HCT116 (cell line): Measurements from ENCODE around the gene CLOCK. TPM values are rescaled to one million over a fixed set of nuclear protein-coding genes. Genes with fewer than 3 reads are reported as not detected.
"Not testable (repeated sequence)": the region's sequence is repeated elsewhere in the genome, so short reads cannot be mapped to it uniquely, and the experiment has no call there.

ENCODE experiments used
- ATAC-seq: fragments of 200-7000 bp; cut with Tn5 transposase; 2 replicates; pipeline ENCODE4 v1.9.1; 2020; ENCODE audit warnings: mild to moderate bottlenecking, moderate library complexity
- BruUV-seq: library from RNA; stranded (reverse); fragments of 400-500 nt; replicated peaks from 2 replicates; lab custom pipeline; 2021; lab: Mats Ljungman, UMichigan
- CTCF ChIA-PET: fragments of 300-600 bp; sonication (Branson Sonifier 250); formaldehyde crosslinking; loops from one replicate; lab custom pipeline; 2021; ENCODE audit warnings: antibody characterized with exemption; lab: Charles Lee
- POLR2A ChIA-PET: fragments of 300-600, 350-600 bp; sonication (Branson Sonifier 250); formaldehyde crosslinking; loops from one replicate; lab custom pipeline; 2021; ENCODE audit warnings: antibody characterized with exemption; lab: Charles Lee
- RAD21 ChIA-PET, 2 experiments: fragments of 300-600 bp; sonication (Branson Sonifier 250); formaldehyde crosslinking; loops; one replicate each; lab custom pipeline; 2023; ENCODE audit warnings: low total read pairs in 2 of 2; ENCODE audit not compliant: uncharacterized antibody in 2 of 2, unreplicated experiment in 2 of 2, low non-redundant PET in 1 of 2; lab: Charles Lee
- DNase-seq: peaks from one replicate; pipeline ENCODE4 v3.0.0-alpha.2; 2010; ENCODE audit warnings: low read depth, low spot score
- H2AFZ ChIP-seq: fragments of 200-600 bp; shearing (Covaris generic), sonication (generic); 2 replicates; pipeline ENCODE4 v1.6.1; 2017; ENCODE audit warnings: low read depth, mixed run types, mixed read lengths, antibody characterized with exemption, low read length; ENCODE audit not compliant: poor library complexity, severe bottlenecking
- H3K27ac ChIP-seq: 2 replicates; pipeline ENCODE4 v1.5.1; 2012; ENCODE audit warnings: low read depth, low read length
- H3K27me3 ChIP-seq: fragments of 200-600 bp; sonication (generic); 2 replicates; pipeline ENCODE4 v1.6.1; 2016; ENCODE audit warnings: mixed run types, low read length, mixed read lengths; ENCODE audit not compliant: insufficient read depth
- H3K36me3 ChIP-seq, 2 experiments: fragments of 200-500 bp in 1 of 2; fragments of 200-600 bp in 1 of 2; sonication (Bioruptor generic) in 1 of 2; sonication (generic) in 1 of 2; 2 replicates each; pipeline versions ENCODE4 v1.5.1 to v1.6.1; 2014 to 2016; ENCODE audit warnings: low read length in 2 of 2, inconsistent platforms in 1 of 2, mixed read lengths in 1 of 2, mixed run types in 1 of 2; ENCODE audit not compliant: insufficient read depth in 2 of 2, control insufficient read depth in 1 of 2
- H3K4me1 ChIP-seq, 2 experiments: fragments of 200-600 bp in 1 of 2; sonication (generic) in 1 of 2; 2 replicates each; pipeline versions ENCODE4 v1.5.1 to v1.6.1; 2012 to 2017; ENCODE audit warnings: low read length in 2 of 2, inconsistent platforms in 1 of 2, mild to moderate bottlenecking in 1 of 2, mixed read lengths in 1 of 2, mixed run types in 1 of 2, moderate library complexity in 1 of 2; ENCODE audit not compliant: insufficient read depth in 2 of 2, control insufficient read depth in 1 of 2
- H3K4me2 ChIP-seq: fragments of 200-600 bp; sonication (generic); 2 replicates; pipeline ENCODE4 v1.6.1; 2017; ENCODE audit warnings: mixed run types, low read length, mixed read lengths
- H3K4me3 ChIP-seq, 2 experiments: fragments of 200-600 bp in 1 of 2; sonication (generic) in 1 of 2; replicated peaks in 1 of 2; 2 replicates each; pipeline ENCODE4 v1.5.1; 2011 to 2016; ENCODE audit warnings: low read length in 2 of 2, control low read depth in 1 of 2, low read depth in 1 of 2, mild to moderate bottlenecking in 1 of 2, mixed read lengths in 1 of 2, mixed run types in 1 of 2
- H3K79me2 ChIP-seq: fragments of 200-600 bp; sonication (generic); 2 replicates; pipeline ENCODE4 v1.6.1; 2017; ENCODE audit warnings: mild to moderate bottlenecking, mixed run types, low read length, moderate library complexity, mixed read lengths; ENCODE audit not compliant: insufficient read depth
- H3K9ac ChIP-seq: fragments of 200-600 bp; sonication (generic); 2 replicates; pipeline ENCODE4 v1.6.1; 2016; ENCODE audit warnings: low read length, mixed read lengths
- H3K9me2 ChIP-seq: fragments of 200-600 bp; sonication (generic), shearing (Covaris generic); 2 replicates; pipeline ENCODE4 v1.6.1; 2017; ENCODE audit warnings: mixed run types, mild to moderate bottlenecking, moderate library complexity; ENCODE audit not compliant: insufficient read depth
- H3K9me3 ChIP-seq, 2 experiments: fragments of 200-500 bp in 1 of 2; fragments of 200-600 bp in 1 of 2; sonication (Bioruptor generic) in 1 of 2; sonication (generic) in 1 of 2; 2 replicates each; pipeline ENCODE4 v1.6.1; 2014 to 2017; ENCODE audit warnings: low read length in 2 of 2, mixed read lengths in 2 of 2, inconsistent platforms in 1 of 2, low read depth in 1 of 2, mild to moderate bottlenecking in 1 of 2, mixed run types in 1 of 2, moderate library complexity in 1 of 2; ENCODE audit not compliant: control insufficient read depth in 1 of 2, insufficient read depth in 1 of 2
- H4K20me1 ChIP-seq: fragments of 200-600 bp; sonication (generic), shearing (Covaris generic); 2 replicates; pipeline ENCODE4 v1.6.1; 2017; ENCODE audit warnings: mixed run types, mild to moderate bottlenecking, moderate library complexity; ENCODE audit not compliant: insufficient read depth
- ATF3 ChIP-seq: IDR thresholded peaks from 2 replicates; pipeline ENCODE4 v1.6.1; 2012
- CEBPB ChIP-seq: IDR thresholded peaks from 2 replicates; pipeline ENCODE4 v1.6.1; 2012; ENCODE audit warnings: low read depth
- CTCF ChIP-seq, 3 experiments: fragments of 200-600 bp in 1 of 3; sonication (generic) in 1 of 3; IDR thresholded peaks in 2 of 3; conservative IDR thresholded peaks in 1 of 3; 2 replicates each; pipeline ENCODE4 v1.5.1; 2012 to 2017; ENCODE audit warnings: low read depth in 2 of 3, low read length in 2 of 3, antibody characterized with exemption in 1 of 3, borderline replicate concordance in 1 of 3, control low read depth in 1 of 3, mild to moderate bottlenecking in 1 of 3, mixed read lengths in 1 of 3, mixed run types in 1 of 3, moderate library complexity in 1 of 3; ENCODE audit not compliant: insufficient read depth in 1 of 3
- EGR1 ChIP-seq: IDR thresholded peaks from 2 replicates; pipeline ENCODE4 v1.6.1; 2012; ENCODE audit warnings: low read depth
- EZH2 ChIP-seq: fragments of 200-600 bp; sonication (generic); IDR thresholded peaks from 2 replicates; pipeline ENCODE4 v1.6.1; 2017; ENCODE audit warnings: antibody characterized with exemption, mixed run types
- FOSL1 ChIP-seq: IDR thresholded peaks from 2 replicates; pipeline ENCODE4 v1.6.1; 2012; ENCODE audit warnings: low read depth
- JUND ChIP-seq: IDR thresholded peaks from 2 replicates; pipeline ENCODE4 v1.6.1; 2012
- POLR2A ChIP-seq: IDR thresholded peaks from 2 replicates; pipeline ENCODE4 v1.7.0; 2011; ENCODE audit warnings: borderline replicate concordance; ENCODE audit not compliant: insufficient read depth, insufficient read length; ENCODE audit errors: extremely low read depth
- POLR2AphosphoS5 ChIP-seq: IDR thresholded peaks from 2 replicates; pipeline ENCODE4 v1.6.1; 2011; ENCODE audit warnings: mild to moderate bottlenecking, low read depth, low read length, moderate library complexity
- RAD21 ChIP-seq: IDR thresholded peaks from 2 replicates; pipeline ENCODE4 v1.6.1; 2012; ENCODE audit warnings: low read depth, mild to moderate bottlenecking
- SIN3A ChIP-seq: IDR thresholded peaks from 2 replicates; pipeline ENCODE4 v1.6.1; 2012; ENCODE audit warnings: low read depth
- SRF ChIP-seq: IDR thresholded peaks from 2 replicates; pipeline ENCODE4 v1.6.1; 2012; ENCODE audit warnings: low read depth
- YY1 ChIP-seq: IDR thresholded peaks from 2 replicates; pipeline ENCODE4 v1.6.1; 2011; ENCODE audit warnings: low read length, low read depth, moderate library complexity, mild to moderate bottlenecking; ENCODE audit not compliant: insufficient replicate concordance; ENCODE audit errors: extremely low read depth
- intact Hi-C: fragments of 100-400 bp; cut with micrococcal nuclease; formaldehyde crosslinking; loops from 2 replicates; pipeline ENCODE4 v1.10.0; 2022
- total RNA-seq: library from RNA; stranded (reverse); gene quantifications from one replicate; pipeline ENCODE4 v1.2.1, GENCODE V29; 2021; ENCODE audit not compliant: unreplicated experiment
- TF ChIP-seq, protein P1 (sequence below): IDR thresholded peaks from 2 replicates; pipeline ENCODE4 v1.6.1; 2012; ENCODE audit warnings: low read depth

CLOCK gene
- total RNA-seq, 1 experiment from 2014 or later: 38.7 TPM

DNA sequence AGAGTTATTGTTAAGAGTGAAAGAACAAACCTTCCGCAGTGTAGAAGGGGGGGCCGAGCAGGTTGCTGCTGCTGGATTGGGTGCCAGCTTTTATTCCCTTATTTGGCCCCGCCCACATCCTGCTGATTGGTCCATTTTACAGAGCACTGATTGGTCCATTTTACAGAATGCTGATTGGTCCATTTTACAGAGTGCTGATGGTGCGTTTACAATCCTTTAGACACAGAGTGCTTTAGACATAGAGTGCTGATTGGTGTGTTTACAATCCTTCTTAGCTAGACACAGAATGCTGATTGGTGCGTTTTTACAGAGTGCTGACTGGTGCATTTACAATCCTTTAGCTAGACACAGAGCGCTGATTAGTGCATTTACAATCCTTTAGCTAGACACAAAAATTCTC, 5.3 kb upstream of the CLOCK start:
- H3K27me3 ChIP-seq, H3K4me3 ChIP-seq, H3K9me2 ChIP-seq, DNase-seq, H3K9ac ChIP-seq, H4K20me1 ChIP-seq, POLR2A ChIA-PET, H2AFZ ChIP-seq, H3K9me3 ChIP-seq, H3K27ac ChIP-seq, H3K36me3 ChIP-seq, RAD21 ChIA-PET, BruUV-seq, H3K79me2 ChIP-seq, H3K4me2 ChIP-seq, CTCF ChIA-PET, ATAC-seq: not testable (repeated sequence)
- intact Hi-C loops: loop anchor here (1.0 to 10.0 kb wide), 4 partner anchors 107 to 577 kb away; partner anchors contain the start of gene EXOC1
- H3K4me1 ChIP-seq: peaks cover 42 to 59% of the 10 kb centered on the region in 2 experiments

DNA sequence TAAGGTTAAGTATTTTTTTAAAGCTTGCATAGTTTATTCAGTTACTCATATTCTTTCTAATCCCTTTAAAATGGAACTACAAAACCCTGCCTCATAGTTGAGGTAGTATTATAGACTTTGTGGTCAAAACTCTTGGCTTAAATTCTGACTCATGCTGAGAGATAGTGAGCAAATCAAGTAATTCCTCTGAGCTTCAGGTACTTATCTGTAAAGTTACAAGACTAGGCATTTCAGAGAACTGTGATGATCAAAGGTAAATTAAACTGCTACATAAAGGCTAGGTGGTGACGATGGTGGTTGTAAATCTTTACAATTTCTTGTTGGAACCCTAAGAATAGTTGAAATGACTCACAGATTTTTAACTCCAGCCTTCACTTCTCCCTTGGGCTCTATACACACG, 3.2 kb upstream of the CLOCK start:
- H3K36me3 ChIP-seq: no peaks in the 10 kb centered on the region
- DNase-seq (peak; percentile 98), ATAC-seq (peak; percentile 43)
- no peak overlapping the region for H2AFZ ChIP-seq
- POLR2A ChIA-PET: no interaction called here
- no peaks in the 10 kb centered on the region for H4K20me1 ChIP-seq
- peaks cover 18% of the 10 kb centered on the region for H3K79me2 ChIP-seq
- H3K4me2 ChIP-seq: peak overlapping the region; percentile 91
- RAD21 ChIA-PET: no interaction called here
- H3K9me3 ChIP-seq: no peaks in the 10 kb centered on the region
- CTCF ChIA-PET: interaction anchor here (1.2 kb wide), 1 partner anchor 204 kb away, joined by 4 read pairs; the partner anchor contains the start of gene SRD5A3
- H3K9ac ChIP-seq: peak overlapping the region; percentile 50
- no peaks in the 10 kb centered on the region for H3K9me2 ChIP-seq
- no peaks in the 10 kb centered on the region for H3K27me3 ChIP-seq
- no TSS peak for BruUV-seq
- intact Hi-C loops: loop anchor here (5.0 to 10.0 kb wide), 7 partner anchors 85 to 575 kb away; partner anchors contain the start of genes EXOC1, NMU and SRD5A3
- peaks cover 42 to 63% of the 10 kb centered on the region in 2 experiments for H3K4me1 ChIP-seq
- H3K4me3 ChIP-seq: peak overlapping the region in 1 of 2 experiments; percentile 9; a peak in 1 of 4 replicates
- peak overlapping the region; percentile 100 for H3K27ac ChIP-seq
- TF ChIP-seq EGR1: peak; percentile 15; the same call in 1 of the 2 replicates
- TF ChIP-seq RAD21: peak; percentile 15
- TF ChIP-seq SRF: peak; percentile 75; the same call in 1 of the 2 replicates
- no peak for TF ChIP-seq EZH2
- TF ChIP-seq YY1: peak; percentile 39
- TF ChIP-seq FOSL1: peak; percentile 95
- no peak for TF ChIP-seq CTCF (IDR thresholded peaks at IDR 0.05 in 2 of 3, conservative IDR thresholded peaks at IDR 0.05 in 1 of 3; ENCODE audit: borderline replicate concordance in 1 of 3, insufficient read depth in 1 of 3, low read depth in 2 of 3, low read length in 2 of 3)
- TF ChIP-seq CEBPB: peak; percentile 84
- no peak for TF ChIP-seq POLR2A
- peak; percentile 82 for TF ChIP-seq SIN3A
- no peak for TF ChIP-seq ATF3
- TF ChIP-seq, protein P1, sequence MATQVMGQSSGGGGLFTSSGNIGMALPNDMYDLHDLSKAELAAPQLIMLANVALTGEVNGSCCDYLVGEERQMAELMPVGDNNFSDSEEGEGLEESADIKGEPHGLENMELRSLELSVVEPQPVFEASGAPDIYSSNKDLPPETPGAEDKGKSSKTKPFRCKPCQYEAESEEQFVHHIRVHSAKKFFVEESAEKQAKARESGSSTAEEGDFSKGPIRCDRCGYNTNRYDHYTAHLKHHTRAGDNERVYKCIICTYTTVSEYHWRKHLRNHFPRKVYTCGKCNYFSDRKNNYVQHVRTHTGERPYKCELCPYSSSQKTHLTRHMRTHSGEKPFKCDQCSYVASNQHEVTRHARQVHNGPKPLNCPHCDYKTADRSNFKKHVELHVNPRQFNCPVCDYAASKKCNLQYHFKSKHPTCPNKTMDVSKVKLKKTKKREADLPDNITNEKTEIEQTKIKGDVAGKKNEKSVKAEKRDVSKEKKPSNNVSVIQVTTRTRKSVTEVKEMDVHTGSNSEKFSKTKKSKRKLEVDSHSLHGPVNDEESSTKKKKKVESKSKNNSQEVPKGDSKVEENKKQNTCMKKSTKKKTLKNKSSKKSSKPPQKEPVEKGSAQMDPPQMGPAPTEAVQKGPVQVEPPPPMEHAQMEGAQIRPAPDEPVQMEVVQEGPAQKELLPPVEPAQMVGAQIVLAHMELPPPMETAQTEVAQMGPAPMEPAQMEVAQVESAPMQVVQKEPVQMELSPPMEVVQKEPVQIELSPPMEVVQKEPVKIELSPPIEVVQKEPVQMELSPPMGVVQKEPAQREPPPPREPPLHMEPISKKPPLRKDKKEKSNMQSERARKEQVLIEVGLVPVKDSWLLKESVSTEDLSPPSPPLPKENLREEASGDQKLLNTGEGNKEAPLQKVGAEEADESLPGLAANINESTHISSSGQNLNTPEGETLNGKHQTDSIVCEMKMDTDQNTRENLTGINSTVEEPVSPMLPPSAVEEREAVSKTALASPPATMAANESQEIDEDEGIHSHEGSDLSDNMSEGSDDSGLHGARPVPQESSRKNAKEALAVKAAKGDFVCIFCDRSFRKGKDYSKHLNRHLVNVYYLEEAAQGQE: no peak
- TF ChIP-seq JUND: peak; percentile 98
- TF ChIP-seq POLR2AphosphoS5: peak; percentile 55; the same call in 1 of the 2 replicates
